SK-N-SH (cell line): Measurements from ENCODE around the gene IL1RAP. TPM values are rescaled to one million over a fixed set of nuclear protein-coding genes. Genes with fewer than 3 reads are reported as not detected.

Source experiments
- CTCF ChIA-PET: fragments of 300-600, 350-600 bp; formaldehyde crosslinking; extraction: SDS; loops from one replicate; lab custom pipeline; 2021; lab: Yijun Ruan, JAX
- POLR2A ChIA-PET: fragments of 350-600 bp; sonication (Branson Sonifier 250); formaldehyde crosslinking; extraction: SDS; loops from one replicate; lab custom pipeline; 2020; ENCODE audit warnings: antibody characterized with exemption, inconsistent platforms; lab: Yijun Ruan, JAX
- DNase-seq: peaks from one replicate; pipeline ENCODE4 v3.0.0; 2012
- H2AFZ ChIP-seq: fragments of 200-600 bp; sonication (generic); 2 replicates; pipeline ENCODE4 v1.8.1; 2016; ENCODE audit warnings: antibody characterized with exemption, mild to moderate bottlenecking, low read depth
- H3F3A ChIP-seq: fragments of 200-600 bp; sonication (generic); replicated peaks from 2 replicates; pipeline ENCODE3; 2016; ENCODE audit warnings: antibody characterized with exemption, mild to moderate bottlenecking; ENCODE audit not compliant: insufficient read depth
- H3K27ac ChIP-seq, 2 experiments: fragments of 200-500 bp in 1 of 2; fragments of 200-600 bp in 1 of 2; sonication (Bioruptor generic) in 1 of 2; sonication (generic), shearing (Covaris generic) in 1 of 2; 2 replicates each; pipeline versions ENCODE4 v1.5.1 to v1.6.1; 2014 to 2016; ENCODE audit warnings: low read depth in 2 of 2, inconsistent platforms in 1 of 2, low read length in 1 of 2, mild to moderate bottlenecking in 1 of 2, mixed read lengths in 1 of 2
- H3K27me3 ChIP-seq: fragments of 200-600 bp; sonication (generic), shearing (Covaris generic); 2 replicates; pipeline ENCODE4 v1.6.1; 2016; ENCODE audit warnings: mixed run types; ENCODE audit not compliant: insufficient read depth
- H3K36me3 ChIP-seq, 2 experiments: fragments of 200-500 bp in 1 of 2; fragments of 200-600 bp in 1 of 2; sonication (Bioruptor generic) in 1 of 2; sonication (generic) in 1 of 2; replicated peaks in 1 of 2; 2 replicates each; pipeline versions ENCODE3 to v1.5.1; 2014 to 2016; ENCODE audit warnings: low read length in 1 of 2, mild to moderate bottlenecking in 1 of 2; ENCODE audit not compliant: insufficient read depth in 2 of 2, control insufficient read depth in 1 of 2
- H3K4me1 ChIP-seq, 2 experiments: fragments of 200-500 bp in 1 of 2; fragments of 200-600 bp in 1 of 2; sonication (Bioruptor generic) in 1 of 2; sonication (generic), shearing (Covaris generic) in 1 of 2; 2 replicates each; pipeline versions ENCODE4 v1.5.1 to v1.6.1; 2014 to 2016; ENCODE audit warnings: low read depth in 1 of 2, low read length in 1 of 2, mixed run types in 1 of 2; ENCODE audit not compliant: insufficient read depth in 2 of 2, control insufficient read depth in 1 of 2
- H3K4me2 ChIP-seq: fragments of 200-600 bp; sonication (generic), shearing (Covaris generic); 2 replicates; pipeline ENCODE4 v1.6.1; 2017; ENCODE audit warnings: mixed run types
- H3K4me3 ChIP-seq, 2 experiments: fragments of 200-500 bp in 1 of 2; fragments of 200-600 bp in 1 of 2; sonication (Bioruptor generic) in 1 of 2; sonication (generic), shearing (Covaris generic) in 1 of 2; 2 replicates each; pipeline versions ENCODE4 v1.5.1 to v1.8.1; 2014 to 2016; ENCODE audit warnings: low read depth in 2 of 2, inconsistent platforms in 1 of 2, low read length in 1 of 2, mild to moderate bottlenecking in 1 of 2, mixed read lengths in 1 of 2, moderate library complexity in 1 of 2
- H3K79me2 ChIP-seq: fragments of 200-600 bp; sonication (generic); 2 replicates; pipeline ENCODE4 v1.8.1; 2017; ENCODE audit warnings: mild to moderate bottlenecking; ENCODE audit not compliant: insufficient read depth
- H3K9ac ChIP-seq: fragments of 200-600 bp; sonication (generic); 2 replicates; pipeline ENCODE4 v1.6.1; 2017; ENCODE audit warnings: mixed run types
- H3K9me2 ChIP-seq: fragments of 200-600 bp; sonication (generic); 2 replicates; pipeline ENCODE4 v1.6.1; 2017; ENCODE audit warnings: mixed run types
- H3K9me3 ChIP-seq: fragments of 200-600 bp; sonication (generic); 2 replicates; pipeline ENCODE4 v1.6.1; 2017; ENCODE audit warnings: mixed run types, mild to moderate bottlenecking, moderate library complexity
- H4K20me1 ChIP-seq: fragments of 200-600 bp; sonication (generic); 2 replicates; pipeline ENCODE4 v1.6.1; 2017; ENCODE audit warnings: mild to moderate bottlenecking, mixed run types; ENCODE audit not compliant: insufficient read depth
- CHD2 ChIP-seq: fragments of 150-350 bp; IDR thresholded peaks from 2 replicates; pipeline ENCODE4 v1.6.1; 2018; ENCODE audit warnings: low read length; ENCODE audit not compliant: partially characterized antibody
- ELF1 ChIP-seq: IDR thresholded peaks from 2 replicates; pipeline ENCODE4 v1.4.0; 2012
- GABPA ChIP-seq: IDR thresholded peaks from 2 replicates; pipeline ENCODE4 v1.4.0; 2012; ENCODE audit warnings: low read depth, mild to moderate bottlenecking
- GATA2 ChIP-seq: sonication (generic); formaldehyde crosslinking; IDR thresholded peaks from 2 replicates; pipeline ENCODE4 v1.5.0; 2020; ENCODE audit warnings: mild to moderate bottlenecking, missing genetic modification reagents
- JUND ChIP-seq: IDR thresholded peaks from 2 replicates; pipeline ENCODE4 v1.4.0; 2012
- NFIC ChIP-seq: IDR thresholded peaks from 2 replicates; pipeline ENCODE4 v1.4.0; 2012; ENCODE audit warnings: borderline replicate concordance
- POLR2AphosphoS5 ChIP-seq: IDR thresholded peaks from 2 replicates; pipeline ENCODE4 v1.6.1; 2012; ENCODE audit warnings: low read depth, low read length
- SIN3A ChIP-seq: IDR thresholded peaks from 2 replicates; pipeline ENCODE4 v1.6.1; 2012; ENCODE audit warnings: low read depth, mild to moderate bottlenecking, low read length, moderate library complexity, borderline replicate concordance
- SMC3 ChIP-seq: IDR thresholded peaks from 2 replicates; pipeline ENCODE4 v1.6.1; 2012; ENCODE audit warnings: low read depth, low read length, improper control_type of control experiment
- TCF12 ChIP-seq: IDR thresholded peaks from 2 replicates; pipeline ENCODE4 v1.4.0; 2012
- TEAD4 ChIP-seq: IDR thresholded peaks from 2 replicates; pipeline ENCODE4 v1.4.0; 2012; ENCODE audit warnings: mild to moderate bottlenecking, borderline replicate concordance; ENCODE audit not compliant: insufficient read depth
- ZBTB33 ChIP-seq: IDR thresholded peaks from 2 replicates; pipeline ENCODE4 v1.4.0; 2012; ENCODE audit warnings: low read depth, borderline replicate concordance
- WGBS: methylation state at CpG from one replicate; pipeline ENCODE4 v1.1.6; 2017; ENCODE audit warnings: low lambda C conversion rate; 5-methylcytosine and 5-hydroxymethylcytosine counted together
- polyA plus RNA-seq, 3 experiments: library from polyadenylated mRNA; depleted of rRNA; stranded (reverse); fragments of >200 nt; gene quantifications; 2 replicates each; pipeline ENCODE4 v1.2.3, GENCODE V29; 2012
- TF ChIP-seq, protein P1 (sequence below): IDR thresholded peaks from 2 replicates; pipeline ENCODE4 v1.4.0; 2012; ENCODE audit warnings: low read depth, borderline replicate concordance

IL1RAP gene
- polyA plus RNA-seq, 1 of the 3 experiments (the other 2 are of a cell fraction): 7.6 TPM

- WGBS: 16% methylated on average over 1 of the region's 1 CpG
- Histone ChIP-seq H3F3A (no peaks in the 10 kb centered on the region), H2AFZ (no peak overlapping the region), H3K27ac (no peak overlapping the region), H3K9me3 (0 out of 2 replicates have a peak, but pooled peaks cover 8% of the 10 kb centered on the region), H3K4me2 (no peak overlapping the region), H3K9me2 (no peaks in the 10 kb centered on the region), H3K36me3 (no peaks in the 10 kb centered on the region), H3K9ac (no peak overlapping the region), H3K4me1 (peaks cover 0 to 5% of the 10 kb centered on the region in 2 experiments; a peak in 1 of 4 replicates), H3K79me2 (no peaks in the 10 kb centered on the region)
- DNase-seq: no peak
- POLR2A ChIA-PET: no interaction called here
- no peak for TF ChIP-seq SIN3A
- TF ChIP-seq, all 33 proteins: peak for 0
- Histone ChIP-seq H3K27me3 (no peaks in the 10 kb centered on the region), H4K20me1 (no peaks in the 10 kb centered on the region), H3K4me3 (no peak overlapping the region)
- CTCF ChIA-PET: no interaction called here
These were observed 44.4 kb downstream of the IL1RAP start for GRCh38 chr3:190558316-190558715.

GRCh38 chr3:190558796-190559195, 44.9 kb downstream of the IL1RAP start:
- Histone ChIP-seq H3F3A (no peaks in the 10 kb centered on the region), H3K4me3 (no peak overlapping the region), H3K9me2 (no peaks in the 10 kb centered on the region), H3K4me1 (peaks cover 0 to 5% of the 10 kb centered on the region in 2 experiments; a peak in 1 of 4 replicates), H3K36me3 (no peaks in the 10 kb centered on the region), H3K9me3 (0 out of 2 replicates have a peak, but pooled peaks cover 8% of the 10 kb centered on the region), H3K79me2 (no peaks in the 10 kb centered on the region), H3K27me3 (no peaks in the 10 kb centered on the region), H2AFZ (no peak overlapping the region), H3K4me2 (no peak overlapping the region), H3K27ac (no peak overlapping the region), H4K20me1 (no peaks in the 10 kb centered on the region), H3K9ac (no peak overlapping the region)
- ChIA-PET CTCF (no interaction called here), POLR2A (no interaction called here)
- 40% methylated on average over 2 of the region's 2 CpGs for WGBS
- DNase-seq: no peak
- TF ChIP-seq SMC3: no peak
- TF ChIP-seq, protein P1, sequence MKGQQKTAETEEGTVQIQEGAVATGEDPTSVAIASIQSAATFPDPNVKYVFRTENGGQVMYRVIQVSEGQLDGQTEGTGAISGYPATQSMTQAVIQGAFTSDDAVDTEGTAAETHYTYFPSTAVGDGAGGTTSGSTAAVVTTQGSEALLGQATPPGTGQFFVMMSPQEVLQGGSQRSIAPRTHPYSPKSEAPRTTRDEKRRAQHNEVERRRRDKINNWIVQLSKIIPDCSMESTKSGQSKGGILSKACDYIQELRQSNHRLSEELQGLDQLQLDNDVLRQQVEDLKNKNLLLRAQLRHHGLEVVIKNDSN: no peak
- no peak for TF ChIP-seq GABPA
- no peak for TF ChIP-seq SIN3A
- no peak for TF ChIP-seq ELF1
- TF ChIP-seq JUND: no peak
- TF ChIP-seq GATA2 (CRISPR knock-in tag): no peak
- TF ChIP-seq CHD2: no peak
- TF ChIP-seq TCF12: no peak
- no peak for TF ChIP-seq TEAD4
- no peak for TF ChIP-seq POLR2AphosphoS5
- TF ChIP-seq ZBTB33: no peak
- no peak for TF ChIP-seq NFIC
